Measurements from ENCODE around the gene ASIC5. TPM values are rescaled to one million over a fixed set of nuclear protein-coding genes. Genes with fewer than 3 reads are reported as not detected.

ASIC5 gene
- total RNA-seq, 1 experiment from 2014 or later = not detected

- intact Hi-C loops (cut with micrococcal nuclease; ENCODE audit: unreplicated experiment) = no loop called here
- Histone ChIP-seq H3K4me1 (ENCODE audit: control insufficient read depth, insufficient read depth, low read length) (no peaks in the 10 kb centered on the region), H3K27me3 (ENCODE audit: control insufficient read depth, insufficient read depth, low read length) (no peaks in the 10 kb centered on the region), H3K4me3 (ENCODE audit: low read depth in 2 of 2, low read length in 2 of 2) (no peak overlapping the region), H3K9me3 (ENCODE audit: control insufficient read depth, insufficient read depth, low read depth, low read length) (no peaks in the 10 kb centered on the region), H3K36me3 (ENCODE audit: control insufficient read depth, insufficient read depth, low read length) (no peaks in the 10 kb centered on the region), H3K27ac (ENCODE audit: low read length) (no peak overlapping the region)
- ChIA-PET CTCF (no interaction called here), POLR2A (no interaction called here)
- no TSS peak for BruUV-seq (replicated peaks)
- ATAC-seq = no peak
- in situ Hi-C loops (cut with HindIII; ENCODE audit: low pct_unique_long_range_greater_than_20kb, low sequenced_read_pairs) = no loop called here
- no peak for DNase-seq (ENCODE audit: low read depth, low spot score)
- no peak for TF ChIP-seq POLR2AphosphoS5 (IDR thresholded peaks at IDR 0.05; ENCODE audit: low read depth, low read length)
- no peak for TF ChIP-seq REST (IDR thresholded peaks at IDR 0.05; ENCODE audit: insufficient read depth in 1 of 2, low read depth in 2 of 2, low read length in 1 of 2)
- no peak for TF ChIP-seq SIN3A (IDR thresholded peaks at IDR 0.05; ENCODE audit: borderline replicate concordance, insufficient read depth, low read depth, low read length)
- TF ChIP-seq, protein P1, sequence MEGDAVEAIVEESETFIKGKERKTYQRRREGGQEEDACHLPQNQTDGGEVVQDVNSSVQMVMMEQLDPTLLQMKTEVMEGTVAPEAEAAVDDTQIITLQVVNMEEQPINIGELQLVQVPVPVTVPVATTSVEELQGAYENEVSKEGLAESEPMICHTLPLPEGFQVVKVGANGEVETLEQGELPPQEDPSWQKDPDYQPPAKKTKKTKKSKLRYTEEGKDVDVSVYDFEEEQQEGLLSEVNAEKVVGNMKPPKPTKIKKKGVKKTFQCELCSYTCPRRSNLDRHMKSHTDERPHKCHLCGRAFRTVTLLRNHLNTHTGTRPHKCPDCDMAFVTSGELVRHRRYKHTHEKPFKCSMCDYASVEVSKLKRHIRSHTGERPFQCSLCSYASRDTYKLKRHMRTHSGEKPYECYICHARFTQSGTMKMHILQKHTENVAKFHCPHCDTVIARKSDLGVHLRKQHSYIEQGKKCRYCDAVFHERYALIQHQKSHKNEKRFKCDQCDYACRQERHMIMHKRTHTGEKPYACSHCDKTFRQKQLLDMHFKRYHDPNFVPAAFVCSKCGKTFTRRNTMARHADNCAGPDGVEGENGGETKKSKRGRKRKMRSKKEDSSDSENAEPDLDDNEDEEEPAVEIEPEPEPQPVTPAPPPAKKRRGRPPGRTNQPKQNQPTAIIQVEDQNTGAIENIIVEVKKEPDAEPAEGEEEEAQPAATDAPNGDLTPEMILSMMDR (IDR thresholded peaks at IDR 0.05) = no peak
- TF ChIP-seq TCF7L2 (IDR thresholded peaks at IDR 0.05; ENCODE audit: low read depth, low read length) = no peak
These were observed 23.1 kb upstream of the ASIC5 start for GRCh38 chr4:155889031-155889793.

DNA sequence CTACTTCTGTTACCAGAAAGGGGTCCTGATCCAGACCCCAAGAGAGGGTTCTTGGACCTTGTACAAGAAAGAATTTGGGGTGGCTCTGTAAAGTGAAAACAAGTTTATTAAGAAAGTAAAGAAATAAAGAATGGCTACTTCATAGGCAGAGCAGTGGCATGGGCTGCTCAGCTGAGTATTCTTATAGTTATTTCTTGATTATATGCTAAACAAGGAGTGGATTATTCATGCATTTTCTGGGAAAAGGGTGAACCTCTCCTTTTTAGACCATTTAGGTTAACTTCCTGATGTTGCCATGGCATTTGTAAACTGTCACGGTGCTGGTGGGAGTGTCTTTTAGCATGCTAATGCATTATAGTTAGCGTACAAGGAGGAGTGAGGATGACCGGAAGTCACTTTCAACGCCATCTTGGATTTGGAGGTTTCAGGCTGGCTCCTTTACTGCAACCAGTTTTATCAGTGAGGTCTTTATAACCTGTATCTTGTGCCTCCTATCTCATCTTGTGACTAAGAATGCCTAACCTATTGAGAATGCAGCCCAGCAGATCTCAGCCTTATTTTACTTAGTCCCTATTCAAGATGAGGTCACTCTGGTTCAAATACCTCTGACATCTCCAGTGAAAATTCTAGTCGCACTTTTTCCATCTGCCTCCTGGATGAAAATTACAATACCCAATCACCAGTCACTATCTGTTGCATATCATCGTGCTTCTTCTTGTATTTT, 21.9 kb upstream of the ASIC5 start:
- BruUV-seq (replicated peaks) = no TSS peak
- TF ChIP-seq REST (IDR thresholded peaks at IDR 0.05; ENCODE audit: insufficient read depth in 1 of 2, low read depth in 2 of 2, low read length in 1 of 2) = no peak
- DNase-seq (ENCODE audit: low read depth, low spot score) (no peak), ATAC-seq (no peak)
- Histone ChIP-seq H3K4me1 (ENCODE audit: control insufficient read depth, insufficient read depth, low read length) (no peaks in the 10 kb centered on the region), H3K36me3 (ENCODE audit: control insufficient read depth, insufficient read depth, low read length) (no peaks in the 10 kb centered on the region), H3K9me3 (ENCODE audit: control insufficient read depth, insufficient read depth, low read depth, low read length) (no peaks in the 10 kb centered on the region), H3K27me3 (ENCODE audit: control insufficient read depth, insufficient read depth, low read length) (no peaks in the 10 kb centered on the region), H3K27ac (ENCODE audit: low read length) (no peak overlapping the region), H3K4me3 (ENCODE audit: low read depth in 2 of 2, low read length in 2 of 2) (no peak overlapping the region)
- ChIA-PET POLR2A (no interaction called here), CTCF (no interaction called here)
- intact Hi-C loops (cut with micrococcal nuclease; ENCODE audit: unreplicated experiment) (no loop called here), in situ Hi-C loops (cut with HindIII; ENCODE audit: low pct_unique_long_range_greater_than_20kb, low sequenced_read_pairs) (no loop called here)
